Inflammatory macrophage treated with lipopolysaccharide for 1 hour (primary cell): ENCODE data around the gene LIPC.

ENCODE experiments used
- DNase-seq, 2 donors: peaks; one replicate each; pipeline ENCODE4 v3.0.0-alpha.2; 2020 to 2022

LIPC gene

DNA sequence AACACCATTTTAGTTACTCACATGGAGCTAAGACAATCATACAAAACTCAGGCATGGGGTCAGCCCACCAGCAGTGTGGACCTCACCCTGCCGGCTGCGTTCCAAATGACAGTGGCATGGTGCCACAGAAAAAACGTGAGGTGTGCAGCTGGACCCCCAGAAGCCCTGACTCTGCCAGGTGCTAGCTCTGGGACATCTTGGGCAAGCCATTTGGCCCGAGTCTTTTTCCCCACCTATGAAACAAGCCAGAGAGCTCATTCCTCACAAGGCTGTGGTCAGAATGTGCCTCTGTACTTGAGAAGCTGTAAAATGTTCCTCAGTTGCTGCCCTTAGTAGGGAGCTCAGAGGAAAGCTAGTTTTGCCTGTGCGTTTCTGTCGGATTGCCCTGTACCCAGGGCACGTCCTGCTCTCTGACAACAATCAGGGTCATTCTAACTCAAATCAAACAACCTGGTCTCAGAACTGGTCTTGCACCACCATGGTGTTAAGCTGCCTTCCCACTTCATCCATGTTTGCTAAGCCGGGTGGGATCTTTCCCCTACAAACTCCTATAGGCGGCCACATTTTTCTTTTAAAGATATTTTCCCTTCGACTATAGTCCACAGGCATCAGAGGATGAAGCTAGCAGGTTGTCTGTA, 44.9 kb downstream of the LIPC start:
- DNase-seq, result no peak

DNA sequence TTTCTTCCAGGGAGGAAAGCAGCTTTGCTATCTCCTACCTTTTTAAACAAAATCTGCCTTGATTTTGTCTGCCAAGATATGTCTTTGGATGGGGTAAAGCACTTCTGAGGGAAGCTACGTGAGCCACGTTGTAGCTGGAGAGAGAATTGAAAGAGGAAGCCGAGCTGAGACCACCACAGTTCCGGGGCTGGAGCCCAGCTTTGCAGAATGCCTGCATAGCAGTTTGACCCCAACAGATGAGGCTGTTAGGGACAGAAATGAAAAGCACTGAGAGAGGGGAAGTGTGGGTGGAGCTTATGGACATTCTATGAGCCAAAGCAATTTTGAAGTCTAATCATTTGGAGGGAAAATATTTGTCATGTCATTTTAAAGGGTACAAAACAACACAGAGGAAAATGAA, 45.4 kb downstream of the LIPC start:
- DNase-seq, result peak in 1 of 2 donors; percentile 25

DNA sequence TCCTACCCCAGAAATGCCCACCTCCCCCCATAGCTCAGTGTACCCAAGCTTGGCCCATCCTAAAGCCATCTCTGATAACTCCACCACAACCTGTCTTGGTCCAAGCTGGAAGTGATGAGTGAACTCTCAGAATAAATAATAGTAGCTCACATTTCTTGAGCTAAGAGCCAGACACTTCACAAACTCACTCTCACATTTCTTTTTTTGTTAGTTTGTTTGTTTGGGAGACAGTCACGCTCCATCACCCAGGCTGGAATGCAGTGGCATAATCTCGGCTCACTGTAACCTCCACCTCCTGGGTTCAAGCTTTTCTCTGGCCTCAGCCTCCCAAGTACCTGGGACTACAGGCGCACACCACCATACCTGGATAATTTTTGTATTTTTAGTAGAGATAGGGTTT, 46.2 kb downstream of the LIPC start:
- DNase-seq, result no peak

DNA sequence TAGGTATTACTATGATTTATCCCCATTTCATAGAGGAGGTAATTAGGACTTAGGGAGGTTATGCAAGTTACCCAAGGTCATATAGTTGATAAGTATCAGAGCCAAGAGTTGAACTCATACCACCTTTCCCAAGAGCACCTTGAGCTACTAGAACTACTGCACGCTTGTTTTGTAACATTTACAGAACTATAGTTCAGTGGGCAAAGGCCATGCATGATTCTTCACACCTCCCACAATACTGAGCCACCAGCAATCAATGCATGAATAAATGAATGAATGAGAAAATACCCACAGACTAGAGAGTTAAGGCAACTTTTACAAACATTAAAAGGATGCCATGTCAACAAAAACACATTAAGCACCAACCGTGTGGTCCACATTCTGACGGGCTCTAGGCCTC, 46.8 kb downstream of the LIPC start:
- no peak for DNase-seq

GRCh38 chr15:58479941-58480340, 48.1 kb downstream of the LIPC start:
- no peak for DNase-seq

- no peak for DNase-seq
Observed at GRCh38 chr15:58483376-58483775, 51.6 kb downstream of the LIPC start.

DNA sequence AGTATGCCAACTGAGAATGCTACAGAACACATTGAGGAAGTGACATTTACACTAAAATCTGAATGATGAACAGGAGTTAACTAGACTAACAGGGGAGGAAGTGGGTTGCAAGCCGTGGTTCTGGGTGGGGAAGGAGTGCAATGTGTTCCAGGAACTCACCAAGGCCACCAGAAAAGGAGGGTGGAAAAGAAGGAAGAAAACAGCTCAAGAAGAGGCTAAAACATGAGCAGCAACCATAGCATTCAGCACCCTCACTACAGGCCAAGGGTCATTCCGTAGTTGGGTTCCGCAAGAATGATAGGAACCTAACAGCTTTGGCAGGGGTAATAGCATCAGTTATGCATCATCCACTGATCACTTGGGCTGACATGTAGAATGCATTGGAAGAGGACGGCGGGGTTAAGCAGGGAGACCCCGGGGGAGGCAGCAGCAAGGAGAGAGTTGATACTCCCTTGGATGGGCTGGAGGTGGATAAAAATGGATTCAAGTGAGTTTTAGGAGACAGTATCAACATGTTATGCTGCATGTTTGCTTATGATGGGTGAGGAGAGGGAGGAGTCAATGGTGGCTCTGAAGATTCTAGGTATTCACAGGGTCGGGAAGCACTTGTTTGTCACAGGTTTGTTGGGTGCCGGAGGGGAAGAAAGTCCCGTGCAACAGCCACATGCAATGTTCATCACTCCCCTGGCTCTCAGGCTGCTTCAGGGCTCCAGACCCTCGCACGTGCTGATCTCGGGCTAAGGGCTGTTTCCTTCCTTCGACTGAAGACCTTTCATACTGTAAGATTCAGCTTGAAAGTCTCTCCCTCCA, 53.2 kb downstream of the LIPC start:
- DNase-seq, result peak; percentile 46 to 66

- no peak for DNase-seq
Observed at GRCh38 chr15:58486062-58486461, 54.3 kb downstream of the LIPC start.

- DNase-seq, result no peak
Observed at GRCh38 chr15:58486564-58486963, 54.8 kb downstream of the LIPC start.

DNA sequence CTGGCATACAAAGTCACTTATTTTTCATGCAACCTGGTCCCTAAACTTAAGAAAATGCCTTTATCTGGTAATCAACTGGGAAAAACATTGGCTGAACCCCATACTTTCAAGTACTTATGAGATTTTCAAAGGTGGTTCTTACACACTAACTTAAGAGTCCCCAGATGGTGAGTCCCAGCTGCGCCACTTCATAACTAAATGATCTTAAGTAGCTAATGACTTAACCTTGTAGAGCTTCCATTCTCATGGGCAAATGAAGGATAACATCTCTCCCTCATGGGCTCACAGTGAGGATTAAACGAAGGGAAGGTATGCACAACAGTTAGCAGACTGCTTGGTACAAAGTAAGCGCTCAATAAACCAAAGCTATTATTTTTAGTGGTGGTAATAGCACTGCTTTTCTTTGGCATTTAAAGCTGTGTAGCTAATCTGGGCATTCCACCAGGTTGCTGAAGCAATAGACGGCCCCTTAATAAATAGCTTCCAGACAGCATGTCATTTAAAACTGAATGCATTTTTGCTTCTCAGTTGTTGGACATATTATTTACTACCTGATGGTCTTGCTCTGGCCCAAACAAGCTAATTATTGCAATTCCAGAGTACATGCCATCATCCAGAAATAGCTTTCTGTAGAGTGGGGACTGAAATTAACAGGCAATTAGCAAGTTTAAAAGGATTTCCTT, 55.4 kb downstream of the LIPC start:
- no peak for DNase-seq

- DNase-seq, result no peak
Observed at GRCh38 chr15:58487724-58488120, 55.9 kb downstream of the LIPC start.

DNA sequence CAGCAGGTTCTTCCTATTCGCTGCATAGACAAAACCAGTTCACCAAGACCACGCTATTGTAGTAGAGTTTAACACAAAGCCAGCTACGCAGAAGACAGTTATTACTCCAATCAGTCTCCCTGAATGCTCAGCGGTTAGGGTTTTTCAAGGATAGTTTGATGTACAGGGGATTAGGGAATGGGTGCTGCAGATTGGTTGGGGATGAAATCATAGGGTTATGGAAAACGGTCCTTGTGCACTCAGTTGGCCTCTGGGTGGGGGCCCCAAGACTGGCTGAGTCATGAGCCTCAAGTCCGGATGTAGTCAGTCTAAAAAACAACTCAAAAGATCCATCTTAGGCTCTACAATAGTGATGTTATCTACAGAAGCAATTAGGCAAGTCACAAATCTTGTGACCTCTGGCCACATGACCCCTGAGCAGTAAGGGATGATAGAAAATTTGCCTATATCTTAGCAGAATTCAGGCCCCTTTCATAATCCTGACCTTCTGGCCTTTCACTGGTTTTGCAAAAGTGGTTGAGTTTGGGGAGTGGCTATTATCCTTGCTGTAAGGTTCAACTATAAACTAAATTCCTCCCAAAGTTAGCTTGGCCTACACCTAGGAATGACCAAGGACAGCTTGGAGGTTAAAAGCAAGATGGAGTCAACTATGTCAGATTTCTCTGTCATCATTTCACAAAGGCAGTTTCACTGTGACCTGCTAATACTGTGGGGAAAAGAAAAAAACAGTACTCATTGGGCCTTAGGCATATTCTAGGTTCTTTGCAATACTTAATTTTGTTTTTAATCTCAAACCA, 57.7 kb downstream of the LIPC start:
- DNase-seq, result peak; percentile 88 to 96

DNA sequence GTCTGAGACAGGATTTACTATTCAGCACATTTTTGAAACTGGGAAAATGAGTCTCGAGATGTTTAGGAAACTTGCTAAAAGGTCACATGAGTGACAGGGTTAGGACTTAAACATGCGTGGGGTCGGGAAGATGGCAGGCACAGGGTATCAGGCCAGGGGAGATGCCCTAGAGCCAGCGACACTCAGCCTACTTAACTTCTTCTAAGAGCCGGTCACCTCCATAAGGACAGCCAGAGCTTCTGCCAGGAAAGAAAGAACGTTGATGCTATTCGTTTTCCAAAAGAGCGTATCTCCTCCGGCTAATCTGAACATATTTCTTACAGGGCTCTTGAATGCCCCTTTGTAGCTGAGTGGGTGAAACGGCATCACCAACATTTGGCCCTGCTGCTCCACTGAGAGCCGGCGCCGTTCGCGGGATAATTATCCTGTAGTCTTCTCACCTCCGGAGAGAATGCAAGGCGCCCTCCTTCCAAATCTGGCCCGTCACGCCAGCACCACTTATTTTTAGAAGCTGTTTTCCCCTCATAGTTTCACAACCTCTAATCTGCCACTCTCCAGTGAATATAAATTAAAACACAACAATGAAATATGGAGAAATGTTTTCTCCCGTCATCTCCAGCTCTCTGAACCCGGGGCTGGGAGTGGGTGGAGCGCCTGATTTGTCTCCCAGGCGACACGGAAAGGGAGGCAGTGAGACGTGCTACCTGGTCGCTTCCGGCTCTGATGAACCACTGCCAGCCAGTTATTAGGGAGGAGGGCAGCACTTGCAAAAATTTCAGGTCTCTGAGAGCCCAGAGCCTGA, 58.5 kb downstream of the LIPC start:
- DNase-seq, result no peak

GRCh38 chr15:58490888-58491473, 59.2 kb downstream of the LIPC start:
- no peak for DNase-seq

DNA sequence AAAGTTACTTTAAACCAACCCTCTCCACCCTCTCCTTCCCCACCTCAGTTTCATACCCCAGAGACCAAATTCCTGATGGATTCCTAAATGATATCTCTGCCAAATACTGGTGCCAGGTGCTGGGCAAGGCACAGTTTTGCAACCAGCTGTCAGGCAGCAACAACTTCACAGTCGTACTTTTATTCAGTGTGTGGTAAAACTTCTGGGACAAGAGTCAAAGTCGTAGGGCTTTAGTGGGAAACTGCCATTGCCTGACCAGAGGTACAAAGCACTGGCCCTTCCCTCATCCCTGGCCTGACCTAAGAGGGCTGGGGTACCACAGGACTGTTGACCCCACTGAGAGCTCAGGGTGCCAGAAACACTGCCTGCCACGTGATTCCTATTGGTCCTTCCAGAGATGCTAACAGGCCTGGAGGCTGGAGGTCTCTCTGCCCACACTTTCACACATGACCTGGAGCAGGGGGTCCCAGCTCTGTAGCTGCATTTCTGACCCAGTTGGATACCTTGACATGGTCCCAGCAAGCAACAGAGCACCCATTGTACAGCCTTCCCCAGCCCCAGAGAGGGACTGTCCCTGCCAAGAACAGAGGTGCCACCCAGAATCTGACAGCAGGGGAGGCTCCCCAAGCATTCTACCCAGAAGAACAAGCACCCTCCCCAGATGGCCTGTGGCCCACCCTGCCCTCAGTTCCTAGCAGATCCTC, 59.9 kb downstream of the LIPC start:
- no peak for DNase-seq

GRCh38 chr15:58492661-58493397, 61.0 kb downstream of the LIPC start:
- no peak for DNase-seq

- no peak for DNase-seq
Observed at GRCh38 chr15:58494567-58494966, 62.8 kb downstream of the LIPC start.

DNA sequence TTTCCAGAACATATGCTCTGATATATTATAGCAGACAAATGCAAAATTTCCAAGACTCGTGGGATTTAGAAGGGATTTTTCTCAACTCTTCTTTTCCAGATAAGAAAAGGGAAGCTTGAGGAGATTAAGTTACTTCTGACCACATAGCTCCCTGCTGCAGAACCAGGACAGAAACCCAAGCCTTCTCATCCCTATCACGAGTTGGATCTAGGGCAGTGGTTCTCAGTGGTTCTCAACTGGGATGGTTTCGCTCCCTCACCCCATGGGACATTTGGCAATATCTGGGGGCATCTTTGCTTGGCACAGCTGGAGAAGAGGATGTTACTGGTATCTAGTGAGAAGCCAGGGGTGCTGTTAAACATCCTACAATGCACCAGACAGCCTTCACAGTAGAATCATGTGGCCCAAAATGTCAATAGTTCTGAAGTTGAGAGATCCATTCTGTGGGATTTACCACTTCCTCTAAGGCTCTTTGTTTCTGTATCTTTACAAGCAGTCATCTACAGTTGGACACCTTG, 64.2 kb downstream of the LIPC start:
- peak; percentile 28 to 73 for DNase-seq

- DNase-seq, result no peak
Observed at GRCh38 chr15:58497046-58497785, 65.4 kb downstream of the LIPC start.
